HEK293 (cell line): Measurements from ENCODE around the gene AGMO.

ENCODE experiments used
- CTCF ChIA-PET: fragments of 350-600 bp; formaldehyde crosslinking; extraction: SDS; loops from one replicate; lab custom pipeline; 2021; ENCODE audit warnings: antibody characterized with exemption; lab: Yijun Ruan, JAX
- POLR2A ChIA-PET: fragments of 300-600 bp; formaldehyde crosslinking; extraction: SDS; loops from one replicate; lab custom pipeline; 2020; ENCODE audit warnings: antibody characterized with exemption, inconsistent platforms; lab: Yijun Ruan, JAX
- H3K27ac ChIP-seq: fragments of 200-500 bp; sonication (Bioruptor generic); 2 replicates; pipeline ENCODE4 v1.5.1; 2014; ENCODE audit warnings: low read depth, low read length, control low read depth, inconsistent platforms; ENCODE audit errors: extremely low read depth
- H3K36me3 ChIP-seq, 2 experiments: fragments of 200-500 bp in 1 of 2; sonication (Bioruptor generic) in 1 of 2; 1 replicate in 1 of 2; 2 replicates in 1 of 2; pipeline ENCODE4 v1.5.1; 2014 to 2017; ENCODE audit warnings: inconsistent platforms in 2 of 2, low read length in 2 of 2; ENCODE audit not compliant: control insufficient read depth in 2 of 2, insufficient read depth in 1 of 2
- H3K4me1 ChIP-seq: fragments of 200-500 bp; sonication (Bioruptor generic); 2 replicates; pipeline ENCODE4 v1.5.1; 2014; ENCODE audit warnings: mild to moderate bottlenecking, low read length, inconsistent platforms; ENCODE audit not compliant: control insufficient read depth, insufficient read depth
- H3K4me3 ChIP-seq: 2 replicates; pipeline ENCODE4 v1.5.1; 2011; ENCODE audit warnings: low read depth, mild to moderate bottlenecking, control low read depth, low read length, moderate library complexity
- H3K9me3 ChIP-seq: fragments of 200-500 bp; sonication (Bioruptor generic); 2 replicates; pipeline ENCODE4 v1.5.1; 2014; ENCODE audit warnings: low read depth, low read length, inconsistent platforms; ENCODE audit not compliant: control insufficient read depth, insufficient read depth
- EGR2 ChIP-seq: fragments of 450-650 bp; formaldehyde crosslinking; IDR thresholded peaks from 2 replicates; pipeline ENCODE4 v1.5.1; 2016; ENCODE audit warnings: low read depth, missing biosample characterization, missing genetic modification characterization
- FEZF1 ChIP-seq: fragments of 450-650 bp; formaldehyde crosslinking; IDR thresholded peaks from 2 replicates; pipeline ENCODE4 v1.5.1; 2016; ENCODE audit warnings: missing biosample characterization, missing genetic modification characterization
- KLF1 ChIP-seq: fragments of 450-650 bp; formaldehyde crosslinking; IDR thresholded peaks from 2 replicates; pipeline ENCODE4 v1.5.1; 2016; ENCODE audit warnings: missing biosample characterization, missing genetic modification characterization
- KLF10 ChIP-seq: fragments of 450-650 bp; IDR thresholded peaks from 2 replicates; pipeline ENCODE4 v1.5.1; 2018; ENCODE audit warnings: missing biosample characterization, mild to moderate bottlenecking, missing genetic modification characterization
- MEIS1 ChIP-seq: sonication (generic); formaldehyde crosslinking; IDR thresholded peaks from 2 replicates; pipeline ENCODE4 v1.8.1; 2022; ENCODE audit warnings: missing genetic modification reagents, mild to moderate bottlenecking, borderline replicate concordance
- SP3 ChIP-seq: fragments of 450-650 bp; formaldehyde crosslinking; IDR thresholded peaks from 2 replicates; pipeline ENCODE4 v1.5.1; 2016; ENCODE audit warnings: missing biosample characterization, missing genetic modification characterization
- YY1 ChIP-seq: fragments of 450-650 bp; formaldehyde crosslinking; IDR thresholded peaks from 2 replicates; pipeline ENCODE4 v1.5.1; 2018; ENCODE audit warnings: missing biosample characterization, missing genetic modification characterization
- ZBTB1 ChIP-seq: fragments of 450-650 bp; formaldehyde crosslinking; IDR thresholded peaks from 2 replicates; pipeline ENCODE4 v1.5.1; 2016; ENCODE audit warnings: missing biosample characterization, missing genetic modification characterization
- ZFP3 ChIP-seq: fragments of 450-650 bp; formaldehyde crosslinking; IDR thresholded peaks from 2 replicates; pipeline ENCODE4 v1.5.1; 2016; ENCODE audit warnings: low read depth, missing biosample characterization, missing genetic modification characterization
- ZNF138 ChIP-seq: fragments of 450-650 bp; formaldehyde crosslinking; IDR thresholded peaks from 2 replicates; pipeline ENCODE4 v1.5.1; 2016; ENCODE audit warnings: missing biosample characterization, missing genetic modification characterization, borderline replicate concordance
- ZNF19 ChIP-seq: fragments of 450-650 bp; formaldehyde crosslinking; IDR thresholded peaks from 2 replicates; pipeline ENCODE4; 2016; ENCODE audit warnings: missing biosample characterization, missing genetic modification characterization, low read depth
- ZNF211 ChIP-seq: fragments of 450-650 bp; formaldehyde crosslinking; IDR thresholded peaks from 2 replicates; pipeline ENCODE4 v1.5.1; 2016; ENCODE audit warnings: low read depth, missing biosample characterization, missing genetic modification characterization
- ZNF223 ChIP-seq: fragments of 450-650 bp; formaldehyde crosslinking; IDR thresholded peaks from 2 replicates; pipeline ENCODE4 v1.5.1; 2016; ENCODE audit warnings: missing biosample characterization, missing genetic modification characterization
- ZNF239 ChIP-seq: fragments of 450-650 bp; formaldehyde crosslinking; IDR thresholded peaks from 2 replicates; pipeline ENCODE4 v1.5.1; 2016; ENCODE audit warnings: missing biosample characterization, missing genetic modification characterization
- ZNF302 ChIP-seq: fragments of 450-650 bp; formaldehyde crosslinking; IDR thresholded peaks from 2 replicates; pipeline ENCODE4 v1.5.1; 2016; ENCODE audit warnings: missing biosample characterization, missing genetic modification characterization, low read depth
- ZNF341 ChIP-seq: fragments of 450-650 bp; formaldehyde crosslinking; IDR thresholded peaks from 2 replicates; pipeline ENCODE4; 2016; ENCODE audit warnings: low read depth, missing biosample characterization, missing genetic modification characterization
- ZNF350 ChIP-seq: fragments of 450-650 bp; formaldehyde crosslinking; IDR thresholded peaks from 2 replicates; pipeline ENCODE4 v1.5.0; 2017; ENCODE audit warnings: missing biosample characterization, mild to moderate bottlenecking, missing genetic modification characterization
- ZNF398 ChIP-seq: fragments of 450-650 bp; formaldehyde crosslinking; IDR thresholded peaks from 2 replicates; pipeline ENCODE4 v1.5.1; 2017; ENCODE audit warnings: missing biosample characterization, missing genetic modification characterization
- ZNF426 ChIP-seq: fragments of 450-650 bp; formaldehyde crosslinking; IDR thresholded peaks from 2 replicates; pipeline ENCODE4 v1.5.1; 2017; ENCODE audit warnings: missing biosample characterization, missing genetic modification characterization, mild to moderate bottlenecking, inconsistent platforms, moderate library complexity
- ZNF501 ChIP-seq: fragments of 450-650 bp; formaldehyde crosslinking; IDR thresholded peaks from 2 replicates; pipeline ENCODE4 v1.5.1; 2016; ENCODE audit warnings: missing biosample characterization, missing genetic modification characterization
- ZNF529 ChIP-seq: fragments of 450-650 bp; formaldehyde crosslinking; IDR thresholded peaks from 2 replicates; pipeline ENCODE4 v1.5.1; 2017; ENCODE audit warnings: missing genetic modification characterization, missing biosample characterization; ENCODE audit not compliant: insufficient replicate concordance
- ZNF544 ChIP-seq: fragments of 450-650 bp; formaldehyde crosslinking; IDR thresholded peaks from 2 replicates; pipeline ENCODE4 v1.5.0; 2017; ENCODE audit warnings: missing biosample characterization, missing genetic modification characterization
- ZNF548 ChIP-seq: fragments of 450-650 bp; formaldehyde crosslinking; IDR thresholded peaks from 2 replicates; pipeline ENCODE4 v1.5.1; 2016; ENCODE audit warnings: missing biosample characterization, missing genetic modification characterization
- ZNF571 ChIP-seq: fragments of 450-650 bp; formaldehyde crosslinking; IDR thresholded peaks from 2 replicates; pipeline ENCODE4 v1.5.0; 2017; ENCODE audit warnings: missing biosample characterization, missing genetic modification characterization
- ZNF585B ChIP-seq: fragments of 450-650 bp; formaldehyde crosslinking; IDR thresholded peaks from 2 replicates; pipeline ENCODE4 v1.5.1; 2016; ENCODE audit warnings: missing biosample characterization, missing genetic modification characterization
- ZNF623 ChIP-seq: fragments of 450-650 bp; formaldehyde crosslinking; IDR thresholded peaks from 2 replicates; pipeline ENCODE4 v1.5.1; 2016; ENCODE audit warnings: missing biosample characterization, missing genetic modification characterization
- ZNF624 ChIP-seq: fragments of 450-650 bp; formaldehyde crosslinking; IDR thresholded peaks from 2 replicates; pipeline ENCODE4 v1.5.1; 2017; ENCODE audit warnings: missing biosample characterization, missing genetic modification characterization
- ZNF670 ChIP-seq: fragments of 450-650 bp; formaldehyde crosslinking; IDR thresholded peaks from 2 replicates; pipeline ENCODE4 v1.5.1; 2016; ENCODE audit warnings: missing biosample characterization, missing genetic modification characterization, low read depth
- ZNF747 ChIP-seq: fragments of 450-650 bp; formaldehyde crosslinking; IDR thresholded peaks from 2 replicates; pipeline ENCODE4 v1.5.1; 2016; ENCODE audit warnings: missing biosample characterization, missing genetic modification characterization
- ZNF776 ChIP-seq: fragments of 450-650 bp; formaldehyde crosslinking; IDR thresholded peaks from 2 replicates; pipeline ENCODE4 v1.5.0; 2017; ENCODE audit warnings: missing biosample characterization, missing genetic modification characterization, borderline replicate concordance
- ZNF785 ChIP-seq: fragments of 450-650 bp; formaldehyde crosslinking; IDR thresholded peaks from 2 replicates; pipeline ENCODE4 v1.5.1; 2016; ENCODE audit warnings: missing biosample characterization, missing genetic modification characterization
- ZSCAN16 ChIP-seq: fragments of 450-650 bp; formaldehyde crosslinking; IDR thresholded peaks from 2 replicates; pipeline ENCODE4 v1.5.1; 2016; ENCODE audit warnings: missing biosample characterization, missing genetic modification characterization
- ZSCAN23 ChIP-seq: fragments of 450-650 bp; formaldehyde crosslinking; IDR thresholded peaks from 2 replicates; pipeline ENCODE4 v1.5.1; 2016; ENCODE audit warnings: missing biosample characterization, missing genetic modification characterization
- ZSCAN5A ChIP-seq: fragments of 450-650 bp; formaldehyde crosslinking; IDR thresholded peaks from 2 replicates; pipeline ENCODE4 v1.5.1; 2016; ENCODE audit warnings: missing biosample characterization, missing genetic modification characterization

The AGMO gene

GRCh38 chr7:15603124-15603523, 41.3 kb upstream of the AGMO start:
- TF ChIP-seq ZNF548 (tag by site-specific recombination) (no peak), ZNF785 (tag by site-specific recombination) (no peak), ZBTB1 (no peak), SP3 (tag by site-specific recombination) (no peak), ZNF776 (tag by site-specific recombination) (no peak), ZNF585B (tag by site-specific recombination) (no peak), KLF10 (tag by site-specific recombination) (no peak), ZNF544 (tag by site-specific recombination) (no peak), ZNF239 (no peak), ZNF211 (tag by site-specific recombination) (no peak), ZNF624 (tag by site-specific recombination) (no peak), MEIS1 (CRISPR knock-in tag) (no peak), ZSCAN5A (tag by site-specific recombination) (no peak)
- TF ChIP-seq, all 188 proteins: peak for 0
- CTCF ChIA-PET: no interaction called here
- no peaks in the 10 kb centered on the region; the same call in 1 of the 2 replicates for H3K4me1 ChIP-seq
- POLR2A ChIA-PET: no interaction called here
- no peaks in the 10 kb centered on the region for H3K36me3 ChIP-seq
- no peak overlapping the region for H3K4me3 ChIP-seq
- no peaks in the 10 kb centered on the region for H3K9me3 ChIP-seq
- no peak overlapping the region for H3K27ac ChIP-seq

GRCh38 chr7:15602236-15602635, 40.4 kb upstream of the AGMO start:
- ChIA-PET POLR2A (no interaction called here), CTCF (interaction anchor here (1.0 kb wide), 1 partner anchor 275 kb away, joined by 3 read pairs; no protein-coding TSS in a partner anchor)

GRCh38 chr7:15601175-15601574, 39.4 kb upstream of the AGMO start:
- Histone ChIP-seq H3K27ac (no peak overlapping the region), H3K4me1 (no peaks in the 10 kb centered on the region; the same call in 1 of the 2 replicates), H3K36me3 (no peaks in the 10 kb centered on the region), H3K4me3 (no peak overlapping the region), H3K9me3 (no peaks in the 10 kb centered on the region)
- no peak for TF ChIP-seq FEZF1 (tag by site-specific recombination)
- TF ChIP-seq ZNF501 (tag by site-specific recombination): no peak
- TF ChIP-seq ZNF426 (tag by site-specific recombination): no peak
- no peak for TF ChIP-seq ZNF623 (tag by site-specific recombination)
- no peak for TF ChIP-seq ZNF398 (tag by site-specific recombination)
- TF ChIP-seq ZSCAN16 (tag by site-specific recombination): no peak
- TF ChIP-seq YY1 (tag by site-specific recombination): no peak
- TF ChIP-seq ZNF223: no peak
- TF ChIP-seq ZNF350 (tag by site-specific recombination): no peak
- TF ChIP-seq KLF1 (tag by site-specific recombination): no peak
- no peak for TF ChIP-seq ZFP3 (tag by site-specific recombination)
- no peak for TF ChIP-seq EGR2 (tag by site-specific recombination)
- TF ChIP-seq ZNF302: no peak
- TF ChIP-seq ZNF670 (tag by site-specific recombination): no peak
- TF ChIP-seq ZNF138: no peak
- no peak for TF ChIP-seq ZNF776 (tag by site-specific recombination)
- no peak for TF ChIP-seq ZNF747 (tag by site-specific recombination)
- TF ChIP-seq ZNF571 (tag by site-specific recombination): no peak
- no peak for TF ChIP-seq ZNF529 (tag by site-specific recombination)
- no peak for TF ChIP-seq ZNF341 (tag by site-specific recombination)
- POLR2A ChIA-PET: no interaction called here
- CTCF ChIA-PET: no interaction called here

More at GRCh38 chr7:15602236-15602635, 40.4 kb upstream of the AGMO start:
- no peaks in the 10 kb centered on the region for H3K36me3 ChIP-seq
- H3K27ac ChIP-seq: no peak overlapping the region
- TF ChIP-seq ZNF19 (no peak), ZSCAN23 (tag by site-specific recombination) (no peak)
- H3K9me3 ChIP-seq: no peaks in the 10 kb centered on the region
- H3K4me1 ChIP-seq: no peaks in the 10 kb centered on the region; the same call in 1 of the 2 replicates
- no peak overlapping the region for H3K4me3 ChIP-seq
